ENCODE results near the gene PHF5A.
"Not testable (repeated sequence)": the region's sequence is repeated elsewhere in the genome, so short reads cannot be mapped to it uniquely, and the experiment has no call there.

Gene PHF5A

GRCh38 chr22:41487037-41487935 is 18.8 kb upstream of the PHF5A start:
- DNase-seq = no peak

GRCh38 chr22:41485033-41485432 is 16.5 kb upstream of the PHF5A start:
- DNase-seq = no peak

- no peak for DNase-seq
Observed at GRCh38 chr22:41482319-41482935, 13.9 kb upstream of the PHF5A start.

- no peak for DNase-seq
Observed at GRCh38 chr22:41481925-41482318, 13.4 kb upstream of the PHF5A start.

GRCh38 chr22:41481131-41481830 is 12.8 kb upstream of the PHF5A start:
- DNase-seq = no peak

- DNase-seq = no peak
Observed at GRCh38 chr22:41480397-41480735, 11.9 kb upstream of the PHF5A start.

GRCh38 chr22:41479671-41480396 is 11.3 kb upstream of the PHF5A start:
- DNase-seq = no peak

GRCh38 chr22:41478891-41479521 is 10.5 kb upstream of the PHF5A start:
- DNase-seq = no peak

- no peak for DNase-seq
Observed at GRCh38 chr22:41478473-41478872, 10.0 kb upstream of the PHF5A start.

GRCh38 chr22:41474872-41475451 is 6.5 kb upstream of the PHF5A start:
- DNase-seq = no peak

GRCh38 chr22:41471568-41471967 is 3.1 kb upstream of the PHF5A start:
- DNase-seq = no peak

- DNase-seq = no peak
Observed at GRCh38 chr22:41470886-41471285, 2.4 kb upstream of the PHF5A start.

GRCh38 chr22:41469218-41469851 is 843 bp upstream of the PHF5A start:
- no peak for DNase-seq

GRCh38 chr22:41461901-41462300 is 6.6 kb downstream of the PHF5A start:
- DNase-seq = no peak

- not testable (repeated sequence) for DNase-seq
Observed at GRCh38 chr22:41460071-41460470, 8.4 kb downstream of the PHF5A start.

- no peak for DNase-seq
Observed at GRCh38 chr22:41459431-41459830, 9.1 kb downstream of the PHF5A start.

GRCh38 chr22:41458161-41458728 is 10.2 kb downstream of the PHF5A start:
- no peak for DNase-seq

GRCh38 chr22:41448189-41448808 is 20.2 kb downstream of the PHF5A start:
- DNase-seq = peak; percentile 90

GRCh38 chr22:41447435-41448188 is 20.9 kb downstream of the PHF5A start:
- DNase-seq = peak; percentile 5
